GM12873 (cell line): ENCODE measurements around the gene MRPL19.

ENCODE experiments used
- CTCF ChIP-seq: IDR thresholded peaks from 2 replicates; pipeline ENCODE4 v1.5.1; 2012; ENCODE audit warnings: low read depth, mild to moderate bottlenecking, moderate library complexity, low read length, control low read depth; ENCODE audit not compliant: insufficient read depth; ENCODE audit errors: missing control alignments

MRPL19 gene

GRCh38 chr2:75667884-75668283 is 21.3 kb downstream of the MRPL19 start:
- TF ChIP-seq CTCF = no peak

DNA sequence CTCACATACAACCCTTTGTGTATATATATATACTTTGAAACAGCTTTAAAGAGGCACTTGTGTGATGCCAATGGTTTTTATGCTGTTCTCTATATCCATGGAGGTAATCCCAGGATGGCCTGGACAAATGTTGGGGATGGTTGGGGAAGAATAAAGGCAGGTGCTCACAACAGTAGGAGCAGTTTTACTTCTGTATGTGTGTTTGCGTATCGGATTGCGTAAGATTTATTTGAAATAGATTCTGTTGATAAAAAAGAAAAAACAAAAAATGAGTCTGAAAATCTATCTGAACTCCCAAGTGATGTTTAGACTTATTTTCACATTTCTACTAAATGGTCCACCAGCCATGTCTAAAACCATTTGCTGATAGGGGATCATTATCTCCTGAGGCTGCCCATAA is 29.3 kb downstream of the MRPL19 start:
- no peak for TF ChIP-seq CTCF

DNA sequence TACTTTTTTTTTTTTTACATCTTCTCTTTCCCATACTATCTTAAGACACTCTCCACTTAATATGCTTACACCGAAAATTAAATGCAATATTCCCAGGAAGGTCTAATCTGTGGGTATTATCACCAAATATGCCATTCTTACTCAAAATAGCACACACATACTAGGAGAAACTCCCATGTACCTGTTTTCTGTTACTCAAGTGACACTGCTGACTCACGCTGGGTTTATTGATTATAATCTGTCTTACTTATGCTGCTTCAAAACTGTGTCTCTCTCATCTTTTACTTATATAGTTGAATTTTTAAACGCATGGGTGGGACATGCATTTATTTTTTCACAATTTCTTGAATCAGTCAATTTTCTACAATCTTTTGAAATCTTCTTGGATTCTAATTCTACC is 29.9 kb downstream of the MRPL19 start:
- TF ChIP-seq CTCF = no peak

DNA sequence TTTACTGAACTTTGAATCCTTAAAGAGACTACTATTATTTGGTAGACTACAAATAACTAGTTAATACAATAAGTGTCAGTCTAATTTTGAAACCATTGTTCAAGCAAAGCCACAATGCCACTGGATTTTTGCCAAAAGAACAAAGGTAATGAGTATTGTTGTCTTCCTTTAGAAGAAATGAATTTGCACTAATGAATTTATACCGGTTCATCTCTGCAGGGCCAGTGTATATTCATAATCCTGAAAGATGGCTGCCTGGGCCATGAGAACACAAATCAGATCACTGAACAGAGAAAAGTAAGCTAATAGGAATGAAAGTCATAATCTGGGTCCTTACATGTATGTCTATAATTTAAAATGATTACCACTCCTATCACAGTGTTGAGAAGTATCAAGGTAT is 33.0 kb downstream of the MRPL19 start:
- no peak for TF ChIP-seq CTCF

DNA sequence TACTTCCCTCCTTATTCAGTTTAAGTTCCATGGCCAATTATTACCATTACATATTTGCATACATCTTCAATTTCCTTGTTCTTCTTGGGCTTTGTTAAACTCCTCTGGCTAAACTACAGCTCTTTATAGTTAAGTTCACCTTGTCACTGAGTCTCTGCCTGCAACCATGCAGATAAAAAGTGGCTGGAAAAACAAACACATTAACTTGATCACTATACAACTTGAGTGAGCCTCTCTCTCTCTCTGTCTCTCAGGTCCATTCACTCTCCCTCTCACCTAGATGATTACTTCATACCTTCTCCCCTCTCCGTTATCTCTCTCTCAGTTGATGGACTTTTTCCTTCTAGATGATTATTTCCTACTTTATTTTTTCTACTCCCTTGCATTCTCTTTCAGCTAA is 33.8 kb downstream of the MRPL19 start:
- no peak for TF ChIP-seq CTCF

DNA sequence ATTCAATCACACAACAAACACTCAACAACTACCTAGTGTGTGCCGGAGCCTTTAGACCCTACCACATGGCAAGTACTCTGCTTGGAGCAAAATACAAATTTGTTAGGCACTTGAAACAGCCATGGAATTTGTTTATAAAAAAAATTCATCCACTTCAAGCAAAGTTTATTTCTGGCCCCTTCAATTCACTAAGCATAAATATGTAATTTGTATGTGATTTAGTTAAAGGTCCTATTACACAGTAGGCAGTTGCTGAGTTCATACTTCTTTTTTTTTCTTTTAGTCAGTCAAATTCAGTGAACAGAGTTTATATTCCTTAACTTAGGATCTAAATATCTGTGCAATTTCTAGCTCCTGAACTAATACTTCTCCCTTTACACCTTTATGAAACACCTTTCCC is 41.6 kb downstream of the MRPL19 start:
- TF ChIP-seq CTCF = no peak

GRCh38 chr2:75698918-75699317 is 52.3 kb downstream of the MRPL19 start:
- no peak for TF ChIP-seq CTCF

DNA sequence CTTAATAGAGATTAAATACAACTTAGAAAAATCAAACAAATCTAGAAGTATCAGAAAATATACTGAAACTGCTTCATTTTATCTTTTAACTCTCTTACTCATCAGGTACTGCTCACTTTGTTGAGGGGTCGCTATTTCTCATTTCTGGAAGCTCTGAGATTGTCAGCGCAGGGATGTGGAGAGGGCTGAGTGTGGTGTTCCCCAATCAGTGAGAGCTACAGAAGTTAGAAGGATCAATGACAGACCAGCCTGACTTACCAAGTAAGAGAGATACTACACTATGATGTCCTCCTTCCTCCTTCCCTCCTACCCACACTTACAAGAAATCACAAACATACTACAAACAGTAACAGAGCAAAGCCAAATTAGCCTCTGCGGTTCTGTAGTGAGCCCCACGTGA is 56.0 kb downstream of the MRPL19 start:
- no peak for TF ChIP-seq CTCF
